ENCODE data around the gene LRP8.
"Not testable (repeated sequence)": the region's sequence is repeated elsewhere in the genome, so short reads cannot be mapped to it uniquely, and the experiment has no call there.

LRP8 gene

GRCh38 chr1:53206083-53206685, 121.7 kb downstream of the LRP8 start:
- not testable (repeated sequence) for DNase-seq

GRCh38 chr1:53205496-53205895, 122.4 kb downstream of the LRP8 start:
- DNase-seq: not testable (repeated sequence)

GRCh38 chr1:53203466-53203865, 124.4 kb downstream of the LRP8 start:
- DNase-seq: no peak

- no peak for DNase-seq
Observed at GRCh38 chr1:53198241-53198651, 129.6 kb downstream of the LRP8 start.

- peak; percentile 67 for DNase-seq
Observed at GRCh38 chr1:53197291-53198200, 130.3 kb downstream of the LRP8 start.

- peak; percentile 95 for DNase-seq
Observed at GRCh38 chr1:53196485-53197290, 131.2 kb downstream of the LRP8 start, which contains the start of gene CPT2. Gene CPT2, plus strand, starts transcription at chr1:53196824. Its CDS starts 120 bp downstream, at chr1:53196944.

GRCh38 chr1:53196017-53196484, 131.8 kb downstream of the LRP8 start:
- DNase-seq: no peak

GRCh38 chr1:53195246-53196016, 132.4 kb downstream of the LRP8 start:
- DNase-seq: no peak
